GM19468 (cell line): ENCODE data around the gene GNL1.
"Not testable (repeated sequence)": the region's sequence is repeated elsewhere in the genome, so short reads cannot be mapped to it uniquely, and the experiment has no call there.

Experiments
- ATAC-seq: cut with Tn5 transposase; IDR thresholded peaks from one replicate; pipeline ENCODE4 v1.9.1; 2021; ENCODE audit warnings: mild to moderate bottlenecking, moderate library complexity, moderate number of reproducible peaks; ENCODE audit not compliant: unreplicated experiment; ENCODE audit errors: extremely low read depth

The GNL1 gene

GRCh38 chr6:30556066-30556905 lies at the start of gene GNL1:
Gene GNL1 (minus strand): TSS chr6:30556489. CDS start chr6:30556203, 286 bp downstream.
- ATAC-seq = peak; percentile 26

GRCh38 chr6:30603961-30604360 lies 47.7 kb upstream of the GNL1 start:
- ATAC-seq = no peak

- no peak for ATAC-seq
These were observed 45.7 kb upstream of the GNL1 start for GRCh38 chr6:30601815-30602641.

GRCh38 chr6:30601436-30601814 lies 45.1 kb upstream of the GNL1 start:
- no peak for ATAC-seq

GRCh38 chr6:30600451-30600961 lies 44.2 kb upstream of the GNL1 start:
- no peak for ATAC-seq

GRCh38 chr6:30599625-30600324 lies 43.5 kb upstream of the GNL1 start:
- ATAC-seq = no peak

GRCh38 chr6:30598912-30599624 lies 42.8 kb upstream of the GNL1 start:
- ATAC-seq = no peak

GRCh38 chr6:30597315-30598144 lies 41.2 kb upstream of the GNL1 start:
- ATAC-seq = not testable (repeated sequence)

GRCh38 chr6:30592287-30592686 lies 36.0 kb upstream of the GNL1 start:
- ATAC-seq = no peak

- ATAC-seq = no peak
These were observed 34.7 kb upstream of the GNL1 start for GRCh38 chr6:30591008-30591407.

GRCh38 chr6:30590509-30590908 lies 34.2 kb upstream of the GNL1 start:
- no peak for ATAC-seq

GRCh38 chr6:30589754-30590358 lies 33.6 kb upstream of the GNL1 start:
- no peak for ATAC-seq

- ATAC-seq = no peak
These were observed 27.6 kb upstream of the GNL1 start for GRCh38 chr6:30583921-30584320.

- ATAC-seq = no peak
These were observed 21.8 kb upstream of the GNL1 start for GRCh38 chr6:30578051-30578450.

GRCh38 chr6:30573113-30573512 lies 16.8 kb upstream of the GNL1 start:
- ATAC-seq = no peak

GRCh38 chr6:30572148-30572547 lies 15.9 kb upstream of the GNL1 start:
- no peak for ATAC-seq

GRCh38 chr6:30571762-30572082 lies 15.4 kb upstream of the GNL1 start:
- ATAC-seq = no peak

GRCh38 chr6:30571075-30571761 lies 14.9 kb upstream of the GNL1 start, which contains the start of gene ABCF1:
Gene ABCF1 (plus strand): TSS chr6:30571442. CDS start chr6:30571488, 46 bp downstream.
- ATAC-seq = peak; percentile 95
